Mucosa of descending colon (tissue), 3 donors: ENCODE measurements around the gene KIRREL2. TPM values are rescaled to one million over a fixed set of nuclear protein-coding genes. Genes with fewer than 3 reads are reported as not detected.
A peak's percentile ranks its signal among the peaks of the same experiment; 100 is the strongest.

ENCODE experiments used
- ATAC-seq: fragments of 200-7000 bp; cut with Tn5 transposase; one replicate; pipeline ENCODE4 v1.9.1; 2020; ENCODE audit warnings: mild to moderate bottlenecking, moderate library complexity
- DNase-seq, 3 donors: peaks; one replicate each; pipeline ENCODE4 v3.0.0-alpha.2; 2020
- H3K36me3 ChIP-seq: fragments of 200-600 bp; one replicate; pipeline ENCODE4 v1.8.0; 2021; ENCODE audit warnings: low read depth, mild to moderate bottlenecking
- H3K4me1 ChIP-seq: fragments of 200-600 bp; one replicate; pipeline ENCODE4 v1.8.0; 2021; ENCODE audit warnings: low read depth, mild to moderate bottlenecking
- H3K4me3 ChIP-seq: fragments of 200-600 bp; one replicate; pipeline ENCODE4 v1.8.0; 2021; ENCODE audit warnings: mild to moderate bottlenecking
- H3K9me3 ChIP-seq: fragments of 200-600 bp; one replicate; pipeline ENCODE4 v1.8.0; 2021; ENCODE audit warnings: mild to moderate bottlenecking
- CTCF ChIP-seq: fragments of 200-600 bp; IDR thresholded peaks from one replicate; pipeline ENCODE4 v1.8.0; 2022; ENCODE audit warnings: antibody characterized with exemption, mild to moderate bottlenecking
- intact Hi-C, 2 donors: fragments of 100-400 bp; cut with DNase I in 1 of 2; cut with micrococcal nuclease in 1 of 2; formaldehyde crosslinking; loops; one replicate each; pipeline versions ENCODE4 v1.11.0 to v1.11.1; 2022; cut with DNase I, micrococcal nuclease
- total RNA-seq, 3 donors: library from RNA; stranded (reverse); fragmentation: NEBNext Ultra II Directional in 2 of 3; extraction: Animal tissue kit (Norgen Biotek cat#: 25700) in 2 of 3; gene quantifications; one replicate each; pipeline versions ENCODE4 v1.2.1 to v1.2.4, GENCODE V29; 2021 to 2023
- donor health status: DM: no; HTN: no; CAD: no; lungs with moderate emphysema.
- donor health status: DM: no; HTN: no; CAD: no.
- donor health status: DM: no; HTN: yes; CAD: no.

The KIRREL2 gene
- total RNA-seq, 3 donors from 2014 or later: 0.09 TPM; not detected in 2

- peaks cover 9% of the 10 kb centered on the region for H3K4me1 ChIP-seq
- DNase-seq (peak; percentile 26 to 55 (median 39)), ATAC-seq (no peak)
- no peak for TF ChIP-seq CTCF
- H3K4me3 ChIP-seq: no peak overlapping the region
- no peaks in the 10 kb centered on the region for H3K9me3 ChIP-seq
- intact Hi-C loops: no loop called here
- no peaks in the 10 kb centered on the region for H3K36me3 ChIP-seq
These were observed 44.4 kb downstream of the KIRREL2 start for GRCh38 chr19:35901055-35901644.

GRCh38 chr19:35901854-35902661 lies 45.3 kb downstream of the KIRREL2 start, which contains the start of gene HCST:
Gene HCST, plus strand, starts transcription at chr19:35902529. Its CDS starts 65 bp downstream, at chr19:35902594.
- ATAC-seq: no peak
- no peak within 1 kb of the TSS for H3K4me3 ChIP-seq
- H3K4me1 ChIP-seq: peaks cover 9% of the 10 kb centered on the region
- no peaks in the 10 kb centered on the region for H3K9me3 ChIP-seq
- DNase-seq: peak in 2 of 3 donors; percentile 36 to 55
- TF ChIP-seq CTCF: no peak
- intact Hi-C loops: no loop called here
- H3K36me3 ChIP-seq: no peaks in the 10 kb centered on the region

GRCh38 chr19:35902870-35903475 lies 46.3 kb downstream of the KIRREL2 start:
- no peaks in the 10 kb centered on the region for H3K36me3 ChIP-seq
- DNase-seq: no peak
- no peak for TF ChIP-seq CTCF
- no peaks in the 10 kb centered on the region for H3K9me3 ChIP-seq
- no peak overlapping the region for H3K4me3 ChIP-seq
- H3K4me1 ChIP-seq: peaks cover 7% of the 10 kb centered on the region
- intact Hi-C loops: no loop called here
- no peak for ATAC-seq

GRCh38 chr19:35903550-35904179 lies 47.0 kb downstream of the KIRREL2 start:
- no peaks in the 10 kb centered on the region for H3K4me1 ChIP-seq
- H3K36me3 ChIP-seq: no peaks in the 10 kb centered on the region
- intact Hi-C loops: no loop called here
- ATAC-seq (peak; percentile 59), DNase-seq (peak; percentile 78 to 96 (median 82))
- no peak overlapping the region for H3K4me3 ChIP-seq
- no peaks in the 10 kb centered on the region for H3K9me3 ChIP-seq
- TF ChIP-seq CTCF: no peak

GRCh38 chr19:35904311-35905068 lies 47.8 kb downstream of the KIRREL2 start:
- no peaks in the 10 kb centered on the region for H3K4me1 ChIP-seq
- no peak for TF ChIP-seq CTCF
- no peaks in the 10 kb centered on the region for H3K9me3 ChIP-seq
- DNase-seq (no peak), ATAC-seq (no peak)
- intact Hi-C loops: no loop called here
- H3K36me3 ChIP-seq: no peaks in the 10 kb centered on the region
- no peak overlapping the region for H3K4me3 ChIP-seq
